ENCODE results near the gene STAG3.

STAG3 gene

GRCh38 chr7:100148559-100149328, 29.0 kb upstream of the STAG3 start, which contains the start of gene LAMTOR4:
LAMTOR4 (plus strand) TSS chr7:100148918; CDS start chr7:100148973, 55 bp downstream.
- Mint-ChIP-seq H3K36me3 (ENCODE audit: low read depth) (peaks cover 18% of the 10 kb centered on the region), H3K27ac (peak within 1 kb of the TSS; percentile 90), H3K4me1 (ENCODE audit: low read depth) (peaks cover 28% of the 10 kb centered on the region), H3K4me3 (peak within 1 kb of the TSS; percentile 96), H3K9me3 (no peaks in the 10 kb centered on the region), H3K27me3 (ENCODE audit: low read depth) (no peaks in the 10 kb centered on the region)

- peak overlapping the region; percentile 23 for H3K27ac Mint-ChIP-seq
- no peak overlapping the region for H3K4me3 Mint-ChIP-seq
- no peaks in the 10 kb centered on the region for H3K9me3 Mint-ChIP-seq
- H3K36me3 Mint-ChIP-seq (ENCODE audit: low read depth), result peaks cover 34% of the 10 kb centered on the region
- no peaks in the 10 kb centered on the region for H3K27me3 Mint-ChIP-seq (ENCODE audit: low read depth)
- peaks cover 38% of the 10 kb centered on the region for H3K4me1 Mint-ChIP-seq (ENCODE audit: low read depth)
Measured at GRCh38 chr7:100152404-100152803, 25.3 kb upstream of the STAG3 start.

GRCh38 chr7:100152937-100153666, 24.6 kb upstream of the STAG3 start:
- Mint-ChIP-seq H3K4me3 (no peak overlapping the region), H3K4me1 (ENCODE audit: low read depth) (peaks cover 41% of the 10 kb centered on the region), H3K27me3 (ENCODE audit: low read depth) (no peaks in the 10 kb centered on the region), H3K27ac (peak overlapping the region; percentile 46), H3K36me3 (ENCODE audit: low read depth) (peaks cover 36% of the 10 kb centered on the region), H3K9me3 (no peaks in the 10 kb centered on the region)

- Mint-ChIP-seq H3K4me3 (no peak overlapping the region), H3K9me3 (no peaks in the 10 kb centered on the region), H3K27me3 (ENCODE audit: low read depth) (no peaks in the 10 kb centered on the region), H3K36me3 (ENCODE audit: low read depth) (peaks cover 36% of the 10 kb centered on the region), H3K4me1 (ENCODE audit: low read depth) (peaks cover 36% of the 10 kb centered on the region), H3K27ac (no peak overlapping the region)
Measured at GRCh38 chr7:100153708-100154535, 23.8 kb upstream of the STAG3 start.

- H3K27ac Mint-ChIP-seq, result no peak overlapping the region
- no peak overlapping the region for H3K4me3 Mint-ChIP-seq
- H3K9me3 Mint-ChIP-seq, result no peaks in the 10 kb centered on the region
- peaks cover 36% of the 10 kb centered on the region for H3K36me3 Mint-ChIP-seq (ENCODE audit: low read depth)
- no peaks in the 10 kb centered on the region for H3K27me3 Mint-ChIP-seq (ENCODE audit: low read depth)
- H3K4me1 Mint-ChIP-seq (ENCODE audit: low read depth), result peaks cover 39% of the 10 kb centered on the region
Measured at GRCh38 chr7:100154651-100155491, 22.8 kb upstream of the STAG3 start.

- Mint-ChIP-seq H3K4me1 (ENCODE audit: low read depth) (peaks cover 32% of the 10 kb centered on the region), H3K27ac (no peak overlapping the region), H3K36me3 (ENCODE audit: low read depth) (peaks cover 31% of the 10 kb centered on the region)
Measured at GRCh38 chr7:100155553-100156317, 22.0 kb upstream of the STAG3 start.

GRCh38 chr7:100156331-100157068, 21.2 kb upstream of the STAG3 start:
- H3K4me1 Mint-ChIP-seq (ENCODE audit: low read depth), result peaks cover 31% of the 10 kb centered on the region
- peak overlapping the region; percentile 62 for H3K27ac Mint-ChIP-seq
- peaks cover 30% of the 10 kb centered on the region for H3K36me3 Mint-ChIP-seq (ENCODE audit: low read depth)
- no peaks in the 10 kb centered on the region for H3K9me3 Mint-ChIP-seq
- H3K27me3 Mint-ChIP-seq (ENCODE audit: low read depth), result no peaks in the 10 kb centered on the region
- peak overlapping the region; percentile 80 for H3K4me3 Mint-ChIP-seq

More at GRCh38 chr7:100155553-100156317, 22.0 kb upstream of the STAG3 start:
- Mint-ChIP-seq H3K27me3 (ENCODE audit: low read depth) (no peaks in the 10 kb centered on the region), H3K9me3 (no peaks in the 10 kb centered on the region), H3K4me3 (no peak overlapping the region)

- H3K36me3 Mint-ChIP-seq (ENCODE audit: low read depth), result peaks cover 29% of the 10 kb centered on the region
- H3K27me3 Mint-ChIP-seq (ENCODE audit: low read depth), result no peaks in the 10 kb centered on the region
- H3K4me3 Mint-ChIP-seq, result peak overlapping the region; percentile 80
- H3K4me1 Mint-ChIP-seq (ENCODE audit: low read depth), result peaks cover 30% of the 10 kb centered on the region
- peak overlapping the region; percentile 62 for H3K27ac Mint-ChIP-seq
- H3K9me3 Mint-ChIP-seq, result no peaks in the 10 kb centered on the region
Measured at GRCh38 chr7:100157069-100157333, 20.7 kb upstream of the STAG3 start.

- Mint-ChIP-seq H3K36me3 (ENCODE audit: low read depth) (peaks cover 24% of the 10 kb centered on the region), H3K9me3 (no peaks in the 10 kb centered on the region), H3K27me3 (ENCODE audit: low read depth) (no peaks in the 10 kb centered on the region), H3K4me3 (peak overlapping the region; percentile 80), H3K4me1 (ENCODE audit: low read depth) (peaks cover 25% of the 10 kb centered on the region), H3K27ac (peak overlapping the region; percentile 76)
Measured at GRCh38 chr7:100157334-100158228, 20.1 kb upstream of the STAG3 start.

- peak within 1 kb of the TSS; percentile 77 for H3K27ac Mint-ChIP-seq
- peaks cover 21% of the 10 kb centered on the region for H3K36me3 Mint-ChIP-seq (ENCODE audit: low read depth)
- peak within 1 kb of the TSS; percentile 80 for H3K4me3 Mint-ChIP-seq
- H3K4me1 Mint-ChIP-seq (ENCODE audit: low read depth), result peaks cover 33% of the 10 kb centered on the region
- H3K9me3 Mint-ChIP-seq, result no peaks in the 10 kb centered on the region
- H3K27me3 Mint-ChIP-seq (ENCODE audit: low read depth), result no peaks in the 10 kb centered on the region
Measured at GRCh38 chr7:100158229-100159098, 19.3 kb upstream of the STAG3 start, which contains the start of gene TRAPPC14. TRAPPC14 (minus strand) TSS chr7:100158723; CDS start chr7:100158499, 224 bp downstream.

GRCh38 chr7:100159099-100159623, 18.6 kb upstream of the STAG3 start:
- H3K9me3 Mint-ChIP-seq, result no peaks in the 10 kb centered on the region
- H3K4me1 Mint-ChIP-seq (ENCODE audit: low read depth), result peaks cover 38% of the 10 kb centered on the region
- peak overlapping the region; percentile 77 for H3K27ac Mint-ChIP-seq
- peak overlapping the region; percentile 79 for H3K4me3 Mint-ChIP-seq
- no peaks in the 10 kb centered on the region for H3K27me3 Mint-ChIP-seq (ENCODE audit: low read depth)
- H3K36me3 Mint-ChIP-seq (ENCODE audit: low read depth), result peaks cover 16% of the 10 kb centered on the region

All from T-helper 1 cell treated with Interleukin-12 subunit alpha and Interleukin-12 subunit beta and Interleukin-4 antibody, amounts not matched to agents 30 μg/mL and 1 μg/mL, for 36 hours (primary cell).